Activated naive CD4-positive, alpha-beta T cell treated with anti-CD3 and anti-CD28 coated beads, Interleukin-2, amount 50 U/mL, for 16 hours (primary cell): Measurements from ENCODE around the gene HCCS.
"Not testable (repeated sequence)": the region's sequence is repeated elsewhere in the genome, so short reads cannot be mapped to it uniquely, and the experiment has no call there.

Experiments
- DNase-seq: peaks from one replicate; pipeline ENCODE4 v3.0.0-alpha.2; 2020

Gene HCCS

GRCh38 chrX:11111037-11111851 is at the start of gene HCCS:
HCCS (plus strand) TSS chrX:11111332; CDS start chrX:11112061, 729 bp downstream.
- peak; percentile 82 for DNase-seq

GRCh38 chrX:11064276-11064675 is 46.9 kb upstream of the HCCS start:
- no peak for DNase-seq

GRCh38 chrX:11064851-11065600 is 46.1 kb upstream of the HCCS start:
- DNase-seq, result no peak

GRCh38 chrX:11066812-11067211 is 44.3 kb upstream of the HCCS start:
- DNase-seq, result no peak

GRCh38 chrX:11073381-11073780 is 37.8 kb upstream of the HCCS start:
- DNase-seq, result no peak

GRCh38 chrX:11080741-11081305 is 30.3 kb upstream of the HCCS start:
- DNase-seq, result no peak

- DNase-seq, result no peak
These were observed 29.6 kb upstream of the HCCS start for GRCh38 chrX:11081511-11081910.

- DNase-seq, result no peak
These were observed 25.8 kb upstream of the HCCS start for GRCh38 chrX:11085305-11085704.

- no peak for DNase-seq
These were observed 21.3 kb upstream of the HCCS start for GRCh38 chrX:11089802-11090201.

- no peak for DNase-seq
These were observed 13.2 kb upstream of the HCCS start for GRCh38 chrX:11097933-11098332.

GRCh38 chrX:11099465-11099864 is 11.7 kb upstream of the HCCS start:
- DNase-seq, result no peak

- no peak for DNase-seq
These were observed 10.7 kb upstream of the HCCS start for GRCh38 chrX:11100281-11101035.

GRCh38 chrX:11103006-11103405 is 8.1 kb upstream of the HCCS start:
- no peak for DNase-seq

- DNase-seq, result no peak
These were observed 7.4 kb upstream of the HCCS start for GRCh38 chrX:11103751-11104150.

- no peak for DNase-seq
These were observed 6.1 kb upstream of the HCCS start for GRCh38 chrX:11105080-11105479.

GRCh38 chrX:11108253-11108941 is 2.7 kb upstream of the HCCS start:
- no peak for DNase-seq

- DNase-seq, result no peak
These were observed 1.2 kb upstream of the HCCS start for GRCh38 chrX:11109968-11110367.

GRCh38 chrX:11111947-11112346 is 815 bp downstream of the HCCS start:
- no peak for DNase-seq

GRCh38 chrX:11113731-11114130 is 2.6 kb downstream of the HCCS start:
- no peak for DNase-seq

- no peak for DNase-seq
These were observed 6.6 kb downstream of the HCCS start for GRCh38 chrX:11117745-11118144.

GRCh38 chrX:11119313-11119943 is 8.3 kb downstream of the HCCS start:
- no peak for DNase-seq

GRCh38 chrX:11123087-11123486 is 12.0 kb downstream of the HCCS start:
- DNase-seq, result not testable (repeated sequence)
